Neural cell (in vitro differentiated cells): ENCODE data around the gene PGBD4. TPM values are rescaled to one million over a fixed set of nuclear protein-coding genes. Genes with fewer than 3 reads are reported as not detected.

Experiments
- H2AFZ ChIP-seq: fragments of 200-600, 300-800 bp; sonication (generic), shearing (Covaris generic); 2 replicates; pipeline ENCODE4 v1.6.0; 2014; ENCODE audit warnings: low read depth, mild to moderate bottlenecking, antibody characterized with exemption, low read length, moderate library complexity
- H3F3A ChIP-seq: fragments of 200-600 bp; shearing (Covaris generic); 2 replicates; pipeline ENCODE4 v1.6.1; 2016; ENCODE audit warnings: mild to moderate bottlenecking, moderate library complexity, mixed read lengths, antibody characterized with exemption, low read length; ENCODE audit not compliant: insufficient read depth, poor library complexity, severe bottlenecking
- H3K27ac ChIP-seq: fragments of 200-600, 300-800 bp; sonication (generic), shearing (Covaris generic); 2 replicates; pipeline ENCODE4 v1.5.1; 2014; ENCODE audit warnings: mild to moderate bottlenecking, low read length, moderate library complexity
- H3K27me3 ChIP-seq: fragments of 300-800, 200-600 bp; sonication (generic), shearing (Covaris generic); 2 replicates; pipeline ENCODE4 v1.6.0; 2014; ENCODE audit warnings: mild to moderate bottlenecking, low read depth, low read length, moderate library complexity; ENCODE audit not compliant: insufficient read depth
- H3K36me3 ChIP-seq: fragments of 300-800, 200-600 bp; sonication (generic), shearing (Covaris generic); 2 replicates; pipeline ENCODE4 v1.5.1; 2014; ENCODE audit warnings: mild to moderate bottlenecking, antibody characterized with exemption, low read length, moderate library complexity; ENCODE audit not compliant: insufficient read depth
- H3K4me2 ChIP-seq: fragments of 300-800, 200-600 bp; sonication (generic), shearing (Covaris generic); 2 replicates; pipeline ENCODE4 v1.6.0; 2014; ENCODE audit warnings: mild to moderate bottlenecking, low read length
- H3K4me3 ChIP-seq: fragments of 300-800, 200-600 bp; sonication (generic), shearing (Covaris generic); 2 replicates; pipeline ENCODE4 v1.5.1; 2014; ENCODE audit warnings: mild to moderate bottlenecking, low read length, moderate library complexity
- H3K79me2 ChIP-seq: fragments of 200-600 bp; shearing (Covaris generic); replicated peaks from 2 replicates; pipeline ENCODE4 v1.6.0; 2014; ENCODE audit warnings: mild to moderate bottlenecking, low read length, moderate library complexity; ENCODE audit not compliant: insufficient read depth
- H3K9ac ChIP-seq: fragments of 300-800, 200-600 bp; sonication (generic), shearing (Covaris generic); 2 replicates; pipeline ENCODE4 v1.6.1; 2016; ENCODE audit warnings: mild to moderate bottlenecking, low read length, mixed read lengths
- H3K9me2 ChIP-seq: fragments of 200-600 bp; shearing (Covaris generic); 2 replicates; pipeline ENCODE4 v1.6.1; 2016; ENCODE audit warnings: mild to moderate bottlenecking, low read length, mixed read lengths; ENCODE audit not compliant: insufficient read depth
- H3K9me3 ChIP-seq: fragments of 200-600, 300-800 bp; sonication (generic), shearing (Covaris generic); 2 replicates; pipeline ENCODE4 v1.6.1; 2016; ENCODE audit warnings: mild to moderate bottlenecking, mixed run types, low read length, moderate library complexity, mixed read lengths
- H4K20me1 ChIP-seq: fragments of 200-600 bp; shearing (Covaris generic); 2 replicates; pipeline ENCODE4 v1.6.1; 2016; ENCODE audit warnings: mild to moderate bottlenecking, mixed run types; ENCODE audit not compliant: insufficient read depth
- CTCF ChIP-seq: fragments of 450-650 bp; IDR thresholded peaks from 2 replicates; pipeline ENCODE4 v1.5.1; 2014; ENCODE audit warnings: antibody characterized with exemption, mild to moderate bottlenecking, moderate library complexity; ENCODE audit not compliant: poor library complexity, severe bottlenecking
- EP300 ChIP-seq: fragments of 450-650 bp; conservative IDR thresholded peaks from 2 replicates; pipeline ENCODE4 v1.6.1; 2014; ENCODE audit warnings: antibody characterized with exemption, mild to moderate bottlenecking, moderate library complexity; ENCODE audit not compliant: poor library complexity, severe bottlenecking
- EZH2 ChIP-seq: fragments of 200-600, 300-800 bp; shearing (Covaris generic), sonication (generic); IDR thresholded peaks from 2 replicates; pipeline ENCODE4 v1.6.1; 2014; ENCODE audit warnings: antibody characterized with exemption, low read length, borderline replicate concordance, mild to moderate bottlenecking; ENCODE audit not compliant: insufficient read depth, poor library complexity, severe bottlenecking
- MXI1 ChIP-seq: fragments of 450-650 bp; conservative IDR thresholded peaks from 2 replicates; pipeline ENCODE4 v1.6.1; 2014; ENCODE audit warnings: antibody characterized with exemption, mild to moderate bottlenecking; ENCODE audit not compliant: poor library complexity, severe bottlenecking
- POLR2AphosphoS5 ChIP-seq: IDR thresholded peaks from 2 replicates; pipeline ENCODE4 v1.6.1; 2012
- RAD21 ChIP-seq: fragments of 450-650 bp; conservative IDR thresholded peaks from 2 replicates; pipeline ENCODE4 v1.6.1; 2014; ENCODE audit warnings: antibody characterized with exemption, mild to moderate bottlenecking, moderate library complexity
- REST ChIP-seq: IDR thresholded peaks from 2 replicates; pipeline ENCODE4 v1.6.1; 2012; ENCODE audit warnings: borderline replicate concordance
- SMC3 ChIP-seq: fragments of 450-650 bp; conservative IDR thresholded peaks from 2 replicates; pipeline ENCODE4 v1.6.1; 2014; ENCODE audit warnings: antibody characterized with exemption, mild to moderate bottlenecking, moderate library complexity; ENCODE audit not compliant: poor library complexity
- TAF1 ChIP-seq: IDR thresholded peaks from 2 replicates; pipeline ENCODE4 v1.6.1; 2012; ENCODE audit warnings: low read depth
- polyA plus RNA-seq: library from polyadenylated mRNA; depleted of rRNA; stranded (reverse); fragments of >200 nt; gene quantifications from 2 replicates; pipeline ENCODE4 v1.2.3, GENCODE V29; 2014

Gene PGBD4
- polyA plus RNA-seq, 1 donor from 2014 or later, result 2.4 TPM

DNA sequence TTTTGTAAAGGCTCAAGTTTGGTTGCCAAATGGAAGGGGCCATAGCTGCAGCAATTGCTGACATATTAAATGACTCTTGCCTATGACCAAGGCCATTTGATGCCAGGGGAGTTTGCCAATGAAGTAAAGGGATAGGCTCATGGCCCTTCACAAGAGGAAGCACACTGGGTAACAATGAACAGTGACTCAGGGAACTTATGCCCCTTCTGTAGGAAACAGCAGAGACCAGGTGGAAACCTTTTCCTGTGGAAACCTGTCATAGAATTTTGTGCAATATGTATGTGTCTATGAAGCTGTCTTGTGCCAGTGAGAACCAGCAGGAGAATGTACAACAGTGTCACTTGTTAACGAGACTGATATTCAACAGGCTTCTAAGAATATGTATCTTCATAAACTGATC lies 37.4 kb upstream of the PGBD4 start:
- no peak for TF ChIP-seq REST
- no peak for TF ChIP-seq MXI1
- TF ChIP-seq EZH2, result no peak
- no peak for TF ChIP-seq TAF1
- no peaks in the 10 kb centered on the region for H3K9me3 ChIP-seq
- H3K4me3 ChIP-seq, result no peak overlapping the region
- no peak overlapping the region for H3K9ac ChIP-seq
- no peaks in the 10 kb centered on the region for H3K36me3 ChIP-seq
- H3K4me2 ChIP-seq, result no peak overlapping the region
- no peaks in the 10 kb centered on the region for H3K9me2 ChIP-seq
- no peak overlapping the region for H3K27ac ChIP-seq
- no peaks in the 10 kb centered on the region for H3K79me2 ChIP-seq
- no peak overlapping the region for H2AFZ ChIP-seq
- H3K27me3 ChIP-seq, result no peaks in the 10 kb centered on the region
- H3F3A ChIP-seq, result no peaks in the 10 kb centered on the region
- no peaks in the 10 kb centered on the region for H4K20me1 ChIP-seq

DNA sequence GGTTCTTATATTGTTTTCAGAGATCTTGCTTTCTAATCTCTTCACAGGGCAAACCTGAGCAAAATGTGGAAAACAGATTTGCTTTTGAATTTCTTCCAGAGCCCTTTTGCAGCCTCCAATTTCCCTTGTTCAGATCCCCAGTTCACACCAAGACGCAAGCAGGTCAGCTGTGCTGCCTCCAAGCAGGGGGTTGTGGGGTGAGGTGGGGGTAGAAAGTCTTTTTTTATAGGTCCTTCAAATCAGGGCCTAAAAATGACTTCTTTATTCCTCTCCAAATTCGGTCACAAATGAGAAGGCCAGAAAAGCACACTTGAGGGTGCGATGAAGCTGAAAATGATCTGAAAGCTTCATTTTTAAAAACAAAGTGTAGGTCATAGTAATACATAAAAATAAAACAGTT lies 36.6 kb upstream of the PGBD4 start:
- H3K4me2 ChIP-seq, result no peak overlapping the region
- no peaks in the 10 kb centered on the region for H4K20me1 ChIP-seq
- H3K27ac ChIP-seq, result no peak overlapping the region
- H3K36me3 ChIP-seq, result no peaks in the 10 kb centered on the region
- no peak overlapping the region for H3K9ac ChIP-seq
- no peaks in the 10 kb centered on the region for H3K79me2 ChIP-seq
- no peaks in the 10 kb centered on the region for H3K9me2 ChIP-seq
- H3K4me3 ChIP-seq, result no peak overlapping the region
- no peaks in the 10 kb centered on the region for H3K27me3 ChIP-seq
- H2AFZ ChIP-seq, result no peak overlapping the region
- TF ChIP-seq TAF1 (no peak), RAD21 (no peak), EZH2 (no peak), POLR2AphosphoS5 (no peak), CTCF (no peak), MXI1 (no peak), REST (no peak), EP300 (no peak), SMC3 (no peak)
- no peaks in the 10 kb centered on the region for H3K9me3 ChIP-seq
- H3F3A ChIP-seq, result no peaks in the 10 kb centered on the region
